OCI-LY7 (cell line): Measurements from ENCODE around the gene PALLD.

Experiments
- EZH2phosphoT487 ChIP-seq: fragments of 200-600 bp; sonication (generic); IDR thresholded peaks from 2 replicates; pipeline ENCODE4 v1.6.1; 2018; ENCODE audit warnings: low read depth, borderline replicate concordance, mild to moderate bottlenecking, mixed run types, antibody characterized with exemption, low read length, moderate library complexity, mixed read lengths
- TF ChIP-seq, protein P1 (sequence below): fragments of 200-600 bp; sonication (generic); conservative IDR thresholded peaks from 2 replicates; pipeline ENCODE4 v1.5.1; 2014; ENCODE audit warnings: mild to moderate bottlenecking, antibody characterized with exemption, low read length, moderate library complexity, mixed read lengths

DNA sequence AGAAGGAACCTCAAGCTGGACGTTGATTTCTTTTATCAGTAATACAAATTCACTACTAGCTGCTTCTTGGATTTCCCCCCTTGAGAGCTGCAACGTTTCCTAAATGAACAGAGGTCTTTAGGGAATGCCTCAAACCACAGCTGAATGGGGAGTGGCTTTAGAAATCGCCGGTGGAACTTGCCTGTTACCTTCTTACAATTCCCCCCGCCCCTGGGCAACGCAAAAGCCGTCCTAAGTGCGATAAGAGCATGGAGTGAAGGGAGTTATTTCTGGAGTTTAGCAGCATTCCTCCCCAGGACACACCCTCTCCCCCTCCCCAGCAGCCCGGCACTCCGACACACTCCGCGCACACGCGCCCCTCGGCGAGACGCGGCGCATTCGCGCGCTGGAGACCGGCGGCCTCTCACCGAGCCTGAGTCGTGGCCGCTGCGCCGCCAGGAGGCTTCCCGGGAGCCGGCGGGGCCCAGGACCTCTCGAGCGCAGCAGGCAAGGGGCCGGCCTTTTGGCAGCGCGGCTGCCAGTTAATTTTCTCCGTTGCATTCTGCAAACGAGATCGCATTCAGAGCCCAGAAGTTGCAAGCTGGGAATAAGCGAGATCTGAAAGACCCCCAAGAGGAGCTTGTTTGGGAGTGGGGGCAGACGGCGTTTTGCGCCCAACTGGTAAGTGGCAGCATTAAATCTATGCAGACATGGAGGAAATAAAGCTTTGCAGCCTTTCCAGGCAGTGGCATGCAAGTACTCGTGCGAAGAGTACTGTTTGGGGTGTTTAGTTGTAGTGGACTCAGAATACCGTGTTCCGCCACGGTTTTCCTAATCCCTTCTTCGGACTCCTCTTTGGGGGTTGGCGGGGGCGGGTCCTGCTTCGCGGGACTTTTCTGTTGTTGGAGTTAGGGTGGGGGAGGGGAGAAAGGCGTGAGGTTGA is 134.7 kb downstream of the PALLD start:
- TF ChIP-seq, protein P1, sequence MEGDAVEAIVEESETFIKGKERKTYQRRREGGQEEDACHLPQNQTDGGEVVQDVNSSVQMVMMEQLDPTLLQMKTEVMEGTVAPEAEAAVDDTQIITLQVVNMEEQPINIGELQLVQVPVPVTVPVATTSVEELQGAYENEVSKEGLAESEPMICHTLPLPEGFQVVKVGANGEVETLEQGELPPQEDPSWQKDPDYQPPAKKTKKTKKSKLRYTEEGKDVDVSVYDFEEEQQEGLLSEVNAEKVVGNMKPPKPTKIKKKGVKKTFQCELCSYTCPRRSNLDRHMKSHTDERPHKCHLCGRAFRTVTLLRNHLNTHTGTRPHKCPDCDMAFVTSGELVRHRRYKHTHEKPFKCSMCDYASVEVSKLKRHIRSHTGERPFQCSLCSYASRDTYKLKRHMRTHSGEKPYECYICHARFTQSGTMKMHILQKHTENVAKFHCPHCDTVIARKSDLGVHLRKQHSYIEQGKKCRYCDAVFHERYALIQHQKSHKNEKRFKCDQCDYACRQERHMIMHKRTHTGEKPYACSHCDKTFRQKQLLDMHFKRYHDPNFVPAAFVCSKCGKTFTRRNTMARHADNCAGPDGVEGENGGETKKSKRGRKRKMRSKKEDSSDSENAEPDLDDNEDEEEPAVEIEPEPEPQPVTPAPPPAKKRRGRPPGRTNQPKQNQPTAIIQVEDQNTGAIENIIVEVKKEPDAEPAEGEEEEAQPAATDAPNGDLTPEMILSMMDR = no peak
- no peak for TF ChIP-seq EZH2phosphoT487
